Stimulated activated CD8-positive, alpha-beta memory T cell treated with anti-CD3 and anti-CD28 coated beads, Interleukin-7, amount 100 ng/mL, for 48 hours (primary cell): Measurements from ENCODE around the gene HERPUD1.
"Not testable (repeated sequence)": the region's sequence is repeated elsewhere in the genome, so short reads cannot be mapped to it uniquely, and the experiment has no call there.

Source experiments
- DNase-seq, 2 donors: peaks; one replicate each; pipeline ENCODE4 v3.0.0-alpha.2; 2020; ENCODE audit warnings: low read depth in 1 of 2; ENCODE audit errors: extremely low read depth in 1 of 2

The HERPUD1 gene

GRCh38 chr16:56953006-56953405 lies 21.1 kb downstream of the HERPUD1 start:
- DNase-seq: no peak

- DNase-seq: no peak
Measured at GRCh38 chr16:56956076-56956475, 24.1 kb downstream of the HERPUD1 start.

GRCh38 chr16:56956756-56957155 lies 24.8 kb downstream of the HERPUD1 start:
- DNase-seq: no peak

GRCh38 chr16:56960681-56961281 lies 28.8 kb downstream of the HERPUD1 start:
- no peak for DNase-seq

GRCh38 chr16:56961386-56961785 lies 29.4 kb downstream of the HERPUD1 start:
- DNase-seq: no peak

- no peak for DNase-seq
Measured at GRCh38 chr16:56961851-56962281, 29.9 kb downstream of the HERPUD1 start, which contains the start of gene CETP. Gene CETP (plus strand): TSS chr16:56961950. CDS start chr16:56961980, 30 bp downstream.

- peak; percentile 80 to 89 for DNase-seq
Measured at GRCh38 chr16:56964243-56965148, 32.6 kb downstream of the HERPUD1 start.

- no peak for DNase-seq
Measured at GRCh38 chr16:56965149-56966092, 33.5 kb downstream of the HERPUD1 start.

- DNase-seq: no peak
Measured at GRCh38 chr16:56966093-56966475, 34.1 kb downstream of the HERPUD1 start.

GRCh38 chr16:56967733-56968132 lies 35.8 kb downstream of the HERPUD1 start:
- DNase-seq: no peak

GRCh38 chr16:56969769-56970168 lies 37.8 kb downstream of the HERPUD1 start:
- DNase-seq: no peak

- no peak for DNase-seq
Measured at GRCh38 chr16:56970934-56971767, 39.2 kb downstream of the HERPUD1 start.

GRCh38 chr16:56971768-56972043 lies 39.8 kb downstream of the HERPUD1 start:
- DNase-seq: no peak

GRCh38 chr16:56972403-56973293 lies 40.7 kb downstream of the HERPUD1 start:
- no peak for DNase-seq

GRCh38 chr16:56973294-56973689 lies 41.4 kb downstream of the HERPUD1 start:
- DNase-seq: no peak

- not testable (repeated sequence) for DNase-seq
Measured at GRCh38 chr16:56973899-56974298, 42.0 kb downstream of the HERPUD1 start.

GRCh38 chr16:56974549-56975300 lies 42.8 kb downstream of the HERPUD1 start:
- no peak for DNase-seq

GRCh38 chr16:56975714-56976113 lies 43.8 kb downstream of the HERPUD1 start:
- no peak for DNase-seq

- no peak for DNase-seq
Measured at GRCh38 chr16:56977216-56977615, 45.3 kb downstream of the HERPUD1 start.
